KMS-11 (cell line): ENCODE measurements around the gene PHB1.

Experiments
- H2AFZ ChIP-seq: fragments of 200-600 bp; sonication (generic); 2 replicates; pipeline ENCODE4 v1.6.1; 2016; ENCODE audit warnings: antibody characterized with exemption, mixed run types, low read depth
- H3K27ac ChIP-seq: fragments of 200-600 bp; sonication (generic); 2 replicates; pipeline ENCODE4 v1.6.1; 2016; ENCODE audit warnings: mild to moderate bottlenecking, mixed run types
- H3K27me3 ChIP-seq: fragments of 200-600 bp; sonication (generic); 2 replicates; pipeline ENCODE4 v1.6.1; 2017; ENCODE audit warnings: mild to moderate bottlenecking, low read depth, mixed run types, moderate library complexity; ENCODE audit not compliant: insufficient read depth
- H3K36me3 ChIP-seq: fragments of 200-600 bp; sonication (generic); 2 replicates; pipeline ENCODE4 v1.6.1; 2017; ENCODE audit warnings: mild to moderate bottlenecking, mixed run types; ENCODE audit not compliant: insufficient read depth
- H3K4me1 ChIP-seq: fragments of 200-600 bp; sonication (generic); 2 replicates; pipeline ENCODE4 v1.6.1; 2016; ENCODE audit warnings: mild to moderate bottlenecking, low read depth, mixed run types; ENCODE audit not compliant: poor library complexity, severe bottlenecking
- H3K4me2 ChIP-seq: fragments of 200-600 bp; sonication (generic); 2 replicates; pipeline ENCODE4 v1.7.0; 2016; ENCODE audit warnings: mild to moderate bottlenecking, mixed run types
- H3K4me3 ChIP-seq: fragments of 200-600 bp; sonication (generic); IDR thresholded peaks from 2 replicates; pipeline ENCODE4 v1.6.1; 2017; ENCODE audit warnings: low read depth, low read length, mixed read lengths; ENCODE audit not compliant: insufficient read depth
- H3K79me2 ChIP-seq: fragments of 200-600 bp; sonication (generic); 2 replicates; pipeline ENCODE4 v1.6.1; 2016; ENCODE audit warnings: low read depth, mixed run types; ENCODE audit not compliant: insufficient read depth
- H3K9ac ChIP-seq: fragments of 200-600 bp; sonication (generic); 2 replicates; pipeline ENCODE4 v1.6.1; 2016; ENCODE audit warnings: mild to moderate bottlenecking, mixed run types
- H4K20me1 ChIP-seq: fragments of 200-600 bp; sonication (generic); 2 replicates; pipeline ENCODE4 v1.6.1; 2016; ENCODE audit warnings: mild to moderate bottlenecking, mixed run types; ENCODE audit not compliant: insufficient read depth
- CTCF ChIP-seq: fragments of 200-600 bp; sonication (generic); conservative IDR thresholded peaks from 2 replicates; pipeline ENCODE4 v1.6.1; 2017; ENCODE audit warnings: low read depth, mild to moderate bottlenecking, antibody characterized with exemption, low read length, moderate library complexity, mixed read lengths

PHB1 gene

GRCh38 chr17:49414271-49414621 is 436 bp downstream of the PHB1 start:
- H3K36me3 ChIP-seq = peaks cover 6% of the 10 kb centered on the region; the same call in 1 of the 2 replicates
- no peaks in the 10 kb centered on the region for H3K27me3 ChIP-seq
- H3K4me3 ChIP-seq = no peak overlapping the region
- peaks cover 12% of the 10 kb centered on the region for H3K79me2 ChIP-seq
- no peaks in the 10 kb centered on the region; the same call in 1 of the 2 replicates for H4K20me1 ChIP-seq
- H3K4me1 ChIP-seq = peaks cover 21% of the 10 kb centered on the region
- peak overlapping the region; percentile 89 for H3K4me2 ChIP-seq
- peak overlapping the region; percentile 36; the same call in 1 of the 2 replicates for H3K9ac ChIP-seq
- H3K27ac ChIP-seq = no peak overlapping the region
- peak overlapping the region; percentile 66 for H2AFZ ChIP-seq
- no peak for TF ChIP-seq CTCF

GRCh38 chr17:49409066-49409465 is 5.6 kb downstream of the PHB1 start:
- TF ChIP-seq CTCF = no peak
- H3K27me3 ChIP-seq = no peaks in the 10 kb centered on the region
- H4K20me1 ChIP-seq = no peaks in the 10 kb centered on the region; the same call in 1 of the 2 replicates
- H3K4me3 ChIP-seq = no peak overlapping the region
- H3K79me2 ChIP-seq = peaks cover 6% of the 10 kb centered on the region
- H3K27ac ChIP-seq = no peak overlapping the region
- H3K4me2 ChIP-seq = peak overlapping the region; percentile 17; the same call in 1 of the 2 replicates
- no peak overlapping the region for H3K9ac ChIP-seq
- H2AFZ ChIP-seq = no peak overlapping the region
- H3K36me3 ChIP-seq = peaks cover 29% of the 10 kb centered on the region; the same call in 1 of the 2 replicates
- H3K4me1 ChIP-seq = peaks cover 39% of the 10 kb centered on the region

GRCh38 chr17:49407981-49408501 is 6.6 kb downstream of the PHB1 start:
- Histone ChIP-seq H3K79me2 (no peaks in the 10 kb centered on the region), H4K20me1 (no peaks in the 10 kb centered on the region; the same call in 1 of the 2 replicates), H3K4me3 (no peak overlapping the region), H3K36me3 (peaks cover 29% of the 10 kb centered on the region; the same call in 1 of the 2 replicates), H3K9ac (no peak overlapping the region), H2AFZ (no peak overlapping the region), H3K27ac (no peak overlapping the region), H3K4me1 (peaks cover 33% of the 10 kb centered on the region), H3K27me3 (no peaks in the 10 kb centered on the region), H3K4me2 (peak overlapping the region; percentile 16; the same call in 1 of the 2 replicates)
- peak; percentile 98 for TF ChIP-seq CTCF

GRCh38 chr17:49407086-49407485 is 7.6 kb downstream of the PHB1 start:
- Histone ChIP-seq H3K4me1 (peaks cover 33% of the 10 kb centered on the region), H3K4me3 (no peak overlapping the region), H4K20me1 (no peaks in the 10 kb centered on the region; the same call in 1 of the 2 replicates), H3K27me3 (no peaks in the 10 kb centered on the region), H2AFZ (no peak overlapping the region), H3K27ac (no peak overlapping the region), H3K79me2 (no peaks in the 10 kb centered on the region), H3K9ac (no peak overlapping the region), H3K36me3 (peaks cover 29% of the 10 kb centered on the region; the same call in 1 of the 2 replicates), H3K4me2 (no peak overlapping the region)
- no peak for TF ChIP-seq CTCF
